Stimulated activated CD8-positive, alpha-beta memory T cell treated with anti-CD3 and anti-CD28 coated beads, Interleukin-7, amount 100 ng/mL, for 4 hours (primary cell): ENCODE measurements around the gene SF1.
"Not testable (repeated sequence)": the region's sequence is repeated elsewhere in the genome, so short reads cannot be mapped to it uniquely, and the experiment has no call there.

Experiments used
- DNase-seq, 2 donors: peaks; one replicate each; pipeline ENCODE4 v3.0.0-alpha.2; 2020; ENCODE audit warnings: low read depth in 2 of 2

Gene SF1

GRCh38 chr11:64778473-64779298 is at the start of gene SF1:
TSS of gene SF1 (minus strand) at chr11:64778542. CDS start at chr11:64778392, 150 bp downstream.
- peak; percentile 98 to 99 for DNase-seq

GRCh38 chr11:64827451-64827839 is 49.1 kb upstream of the SF1 start:
- DNase-seq = no peak

GRCh38 chr11:64826578-64827450 is 48.5 kb upstream of the SF1 start:
- no peak for DNase-seq

GRCh38 chr11:64826062-64826461 is 47.7 kb upstream of the SF1 start:
- no peak for DNase-seq

- no peak for DNase-seq
Observed at GRCh38 chr11:64823568-64824119, 45.3 kb upstream of the SF1 start.

- DNase-seq = no peak
Observed at GRCh38 chr11:64817476-64817875, 39.1 kb upstream of the SF1 start.

GRCh38 chr11:64815433-64815832 is 37.1 kb upstream of the SF1 start:
- DNase-seq = not testable (repeated sequence)

GRCh38 chr11:64814712-64815187 is 36.4 kb upstream of the SF1 start:
- no peak for DNase-seq

- DNase-seq = no peak
Observed at GRCh38 chr11:64813826-64814225, 35.5 kb upstream of the SF1 start.

- peak in 1 of 2 donors; percentile 17 for DNase-seq
Observed at GRCh38 chr11:64810891-64811272, 32.5 kb upstream of the SF1 start.

GRCh38 chr11:64810271-64810890 is 32.0 kb upstream of the SF1 start, which contains the start of gene MEN1:
TSS of gene MEN1 (minus strand) at chr11:64810551. CDS start at chr11:64810109, 442 bp downstream.
- peak; percentile 51 to 73 for DNase-seq

- DNase-seq = peak in 1 of 2 donors; percentile 15
Observed at GRCh38 chr11:64809781-64810241, 31.5 kb upstream of the SF1 start.

- no peak for DNase-seq
Observed at GRCh38 chr11:64805481-64805880, 27.1 kb upstream of the SF1 start.

GRCh38 chr11:64804346-64805210 is 26.2 kb upstream of the SF1 start:
- DNase-seq = no peak

GRCh38 chr11:64803846-64804345 is 25.6 kb upstream of the SF1 start:
- DNase-seq = no peak

GRCh38 chr11:64803158-64803845 is 25.0 kb upstream of the SF1 start, which contains the start of gene MAP4K2:
TSS of gene MAP4K2 (minus strand) at chr11:64803214. CDS start at chr11:64803149, 65 bp downstream.
- peak; percentile 56 to 84 for DNase-seq

- DNase-seq = peak in 1 of 2 donors; percentile 12
Observed at GRCh38 chr11:64802370-64803157, 24.2 kb upstream of the SF1 start.

GRCh38 chr11:64801561-64802369 is 23.4 kb upstream of the SF1 start:
- DNase-seq = no peak
